22Rv1 (cell line): ENCODE results near the gene VPS33A.
A peak's percentile ranks its signal among the peaks of the same experiment; 100 is the strongest.

Experiments
- H3K27ac ChIP-seq: fragments of 450-650 bp; 2 replicates; pipeline ENCODE4 v1.5.1; 2017
- CTCF ChIP-seq: fragments of 450-650 bp; IDR thresholded peaks from 2 replicates; pipeline ENCODE4 v1.5.1; 2017; ENCODE audit warnings: mild to moderate bottlenecking
- ZFX ChIP-seq: fragments of 450-650 bp; IDR thresholded peaks from 2 replicates; pipeline ENCODE4 v1.6.1; 2017; ENCODE audit warnings: antibody characterized with exemption, borderline replicate concordance

Gene VPS33A

GRCh38 chr12:122232691-122233090 is 33.6 kb downstream of the VPS33A start:
- TF ChIP-seq ZFX (no peak), CTCF (no peak)
- no peak overlapping the region for H3K27ac ChIP-seq

- TF ChIP-seq ZFX: no peak
- no peak for TF ChIP-seq CTCF
Observed at GRCh38 chr12:122230798-122231197, 35.5 kb downstream of the VPS33A start.

GRCh38 chr12:122228092-122228491 is 38.2 kb downstream of the VPS33A start:
- H3K27ac ChIP-seq: no peak overlapping the region
- TF ChIP-seq CTCF (no peak), ZFX (no peak)

More at GRCh38 chr12:122230798-122231197, 35.5 kb downstream of the VPS33A start:
- no peak overlapping the region for H3K27ac ChIP-seq

GRCh38 chr12:122227341-122227740 is 39.0 kb downstream of the VPS33A start:
- TF ChIP-seq CTCF (no peak), ZFX (no peak)
- H3K27ac ChIP-seq: peak overlapping the region; percentile 95

- peak overlapping the region; percentile 95 for H3K27ac ChIP-seq
- no peak for TF ChIP-seq CTCF
- no peak for TF ChIP-seq ZFX
Observed at GRCh38 chr12:122226366-122227125, 39.7 kb downstream of the VPS33A start.

GRCh38 chr12:122225683-122226365 is 40.5 kb downstream of the VPS33A start, which contains the start of gene DIABLO:
Gene DIABLO, minus strand, starts transcription at chr12:122226052. Its CDS starts 38 bp downstream, at chr12:122226014.
- TF ChIP-seq CTCF (no peak), ZFX (no peak)
- H3K27ac ChIP-seq: peak within 1 kb of the TSS; percentile 95

GRCh38 chr12:122216445-122216844 is 49.8 kb downstream of the VPS33A start:
- H3K27ac ChIP-seq: no peak overlapping the region
- no peak for TF ChIP-seq ZFX
- TF ChIP-seq CTCF: no peak
